ENCODE results near the gene ZFP3.

DNA sequence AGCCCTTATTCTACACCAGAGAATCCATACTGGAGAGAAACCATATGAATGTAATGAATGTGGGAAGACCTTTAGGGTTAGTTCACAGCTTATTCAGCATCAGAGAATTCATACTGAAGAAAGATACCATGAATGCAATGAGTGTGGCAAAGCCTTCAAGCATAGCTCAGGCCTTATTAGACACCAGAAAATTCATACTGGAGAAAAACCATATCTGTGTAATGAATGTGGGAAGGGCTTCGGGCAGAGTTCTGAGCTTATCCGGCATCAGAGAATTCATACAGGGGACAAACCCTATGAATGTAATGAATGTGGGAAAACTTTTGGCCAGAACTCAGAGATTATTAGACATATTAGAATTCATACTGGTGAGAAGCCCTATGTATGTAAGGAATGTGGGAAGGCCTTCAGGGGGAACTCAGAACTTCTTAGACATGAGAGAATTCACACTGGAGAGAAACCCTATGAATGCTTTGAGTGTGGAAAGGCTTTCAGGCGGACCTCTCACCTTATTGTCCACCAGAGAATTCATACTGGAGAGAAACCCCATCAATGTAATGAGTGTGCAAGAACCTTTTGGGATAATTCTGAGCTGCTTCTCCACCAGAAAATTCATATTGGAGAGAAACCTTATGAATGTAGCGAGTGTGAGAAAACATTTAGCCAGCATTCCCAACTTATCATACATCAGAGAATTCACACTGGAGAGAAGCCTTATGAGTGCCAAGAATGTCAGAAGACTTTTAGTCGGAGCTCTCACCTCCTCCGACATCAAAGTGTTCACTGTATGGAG lies 14.1 kb downstream of the ZFP3 start:
- TF ChIP-seq POLR2AphosphoS5 (IDR thresholded peaks at IDR 0.05; ENCODE audit: low read depth, low read length) (no peak), POLR2A (IDR thresholded peaks at IDR 0.05; ENCODE audit: low read depth, low read length) (no peak), TAF1 (IDR thresholded peaks at IDR 0.05; ENCODE audit: low read depth, low read length) (no peak), POU2F2 (IDR thresholded peaks at IDR 0.05; ENCODE audit: low read depth, low read length) (no peak), PAX5 (IDR thresholded peaks at IDR 0.05; ENCODE audit: insufficient read depth, low read length, severe bottlenecking) (no peak), SPI1 (IDR thresholded peaks at IDR 0.05; ENCODE audit: low read depth, low read length) (no peak)
